Measurements from ENCODE around the gene ABCC2.
"Not testable (repeated sequence)": the region's sequence is repeated elsewhere in the genome, so short reads cannot be mapped to it uniquely, and the experiment has no call there.

ABCC2 gene

GRCh38 chr10:99782447-99783286 lies at the start of gene ABCC2:
TSS of gene ABCC2 (plus strand) at chr10:99782640. CDS start at chr10:99782845, 205 bp downstream.
- no peak for DNase-seq

- no peak for DNase-seq
These were observed 49.1 kb upstream of the ABCC2 start for GRCh38 chr10:99733366-99733765.

- DNase-seq: not testable (repeated sequence)
These were observed 48.3 kb upstream of the ABCC2 start for GRCh38 chr10:99734111-99734510.

- no peak for DNase-seq
These were observed 42.2 kb upstream of the ABCC2 start for GRCh38 chr10:99740260-99740659.

- no peak for DNase-seq
These were observed 41.4 kb upstream of the ABCC2 start for GRCh38 chr10:99740933-99741559.

GRCh38 chr10:99742254-99742653 lies 40.2 kb upstream of the ABCC2 start:
- DNase-seq: no peak

GRCh38 chr10:99742701-99743100 lies 39.7 kb upstream of the ABCC2 start:
- no peak for DNase-seq

GRCh38 chr10:99743841-99744240 lies 38.6 kb upstream of the ABCC2 start:
- no peak for DNase-seq

- not testable (repeated sequence) for DNase-seq
These were observed 36.3 kb upstream of the ABCC2 start for GRCh38 chr10:99746166-99746565.

- DNase-seq: no peak
These were observed 33.5 kb upstream of the ABCC2 start for GRCh38 chr10:99748823-99749451.

GRCh38 chr10:99750641-99751040 lies 31.8 kb upstream of the ABCC2 start:
- no peak for DNase-seq

GRCh38 chr10:99754670-99755069 lies 27.8 kb upstream of the ABCC2 start:
- DNase-seq: no peak

GRCh38 chr10:99756159-99756558 lies 26.3 kb upstream of the ABCC2 start:
- DNase-seq: no peak

GRCh38 chr10:99758211-99758891 lies 24.1 kb upstream of the ABCC2 start:
- no peak for DNase-seq

GRCh38 chr10:99760321-99760720 lies 22.1 kb upstream of the ABCC2 start:
- DNase-seq: no peak

- DNase-seq: no peak
These were observed 21.1 kb upstream of the ABCC2 start for GRCh38 chr10:99761365-99761764.

GRCh38 chr10:99765672-99766301 lies 16.7 kb upstream of the ABCC2 start:
- DNase-seq: no peak

- no peak for DNase-seq
These were observed 16.1 kb upstream of the ABCC2 start for GRCh38 chr10:99766302-99766681.

- DNase-seq: no peak
These were observed 14.5 kb upstream of the ABCC2 start for GRCh38 chr10:99767901-99768300.

GRCh38 chr10:99768556-99768955 lies 13.9 kb upstream of the ABCC2 start:
- no peak for DNase-seq

- DNase-seq: no peak
These were observed 12.7 kb upstream of the ABCC2 start for GRCh38 chr10:99769706-99770105.

GRCh38 chr10:99770408-99771045 lies 11.9 kb upstream of the ABCC2 start:
- DNase-seq: no peak

All from right hindlimb (tissue), 1 donor.